GM23338 (cell line): Measurements from ENCODE around the gene RNF103.

Experiments used
- CREB1 ChIP-seq: fragments of 250-450 bp; sonication (Bioruptor Pico); IDR thresholded peaks from 2 replicates; pipeline ENCODE4 v1.5.0; 2020; ENCODE audit warnings: low read depth, mild to moderate bottlenecking, moderate library complexity
- EZH2 ChIP-seq: fragments of 200-600 bp; sonication (generic); IDR thresholded peaks from one replicate; pipeline ENCODE4 v1.8.0; 2017; ENCODE audit warnings: antibody characterized with exemption, mild to moderate bottlenecking, low read depth; ENCODE audit not compliant: unreplicated experiment
- EZH2phosphoT487 ChIP-seq: fragments of 200-600 bp; sonication (generic); IDR thresholded peaks from one replicate; pipeline ENCODE4 v1.8.1; 2018; ENCODE audit warnings: antibody characterized with exemption; ENCODE audit not compliant: unreplicated experiment
- JUNB ChIP-seq: IDR thresholded peaks from one replicate; pipeline ENCODE4 v1.6.1; 2016; ENCODE audit warnings: antibody characterized with exemption; ENCODE audit not compliant: unreplicated experiment
- NANOG ChIP-seq: IDR thresholded peaks from 2 replicates; pipeline ENCODE4 v1.6.1; 2016; ENCODE audit warnings: antibody characterized with exemption, borderline replicate concordance
- POLR2AphosphoS5 ChIP-seq: IDR thresholded peaks from 2 replicates; pipeline ENCODE4 v1.6.1; 2016; ENCODE audit warnings: antibody characterized with exemption, low read depth
- STAT1 ChIP-seq: IDR thresholded peaks from one replicate; pipeline ENCODE4 v1.6.1; 2016; ENCODE audit warnings: antibody characterized with exemption; ENCODE audit not compliant: unreplicated experiment
- ZNF114 ChIP-seq: fragments of 250-450 bp; sonication (Bioruptor Pico); IDR thresholded peaks from 2 replicates; pipeline ENCODE4 v1.5.0; 2020; ENCODE audit warnings: mild to moderate bottlenecking, moderate library complexity
- ZNF331 ChIP-seq: fragments of 250-450 bp; sonication (Bioruptor Pico); IDR thresholded peaks from 2 replicates; pipeline ENCODE4 v1.5.0; 2020; ENCODE audit warnings: low read depth, mild to moderate bottlenecking, moderate library complexity
- TF ChIP-seq, protein P1 (sequence below), 2 experiments: fragments of 200-600 bp in 1 of 2; sonication (generic) in 1 of 2; conservative IDR thresholded peaks; 2 replicates each; pipeline versions ENCODE4 v1.5.1 to v1.6.1; 2016 to 2017; ENCODE audit warnings: antibody characterized with exemption in 2 of 2, low read depth in 2 of 2, mild to moderate bottlenecking in 2 of 2, moderate library complexity in 1 of 2
- TF ChIP-seq, protein P2 (sequence below): IDR thresholded peaks from one replicate; pipeline ENCODE4 v1.6.1; 2018; ENCODE audit warnings: antibody characterized with exemption; ENCODE audit not compliant: unreplicated experiment
- TF ChIP-seq, protein P3 (sequence below): IDR thresholded peaks from 2 replicates; pipeline ENCODE4 v1.6.1; 2016; ENCODE audit warnings: antibody characterized with exemption

DNA sequence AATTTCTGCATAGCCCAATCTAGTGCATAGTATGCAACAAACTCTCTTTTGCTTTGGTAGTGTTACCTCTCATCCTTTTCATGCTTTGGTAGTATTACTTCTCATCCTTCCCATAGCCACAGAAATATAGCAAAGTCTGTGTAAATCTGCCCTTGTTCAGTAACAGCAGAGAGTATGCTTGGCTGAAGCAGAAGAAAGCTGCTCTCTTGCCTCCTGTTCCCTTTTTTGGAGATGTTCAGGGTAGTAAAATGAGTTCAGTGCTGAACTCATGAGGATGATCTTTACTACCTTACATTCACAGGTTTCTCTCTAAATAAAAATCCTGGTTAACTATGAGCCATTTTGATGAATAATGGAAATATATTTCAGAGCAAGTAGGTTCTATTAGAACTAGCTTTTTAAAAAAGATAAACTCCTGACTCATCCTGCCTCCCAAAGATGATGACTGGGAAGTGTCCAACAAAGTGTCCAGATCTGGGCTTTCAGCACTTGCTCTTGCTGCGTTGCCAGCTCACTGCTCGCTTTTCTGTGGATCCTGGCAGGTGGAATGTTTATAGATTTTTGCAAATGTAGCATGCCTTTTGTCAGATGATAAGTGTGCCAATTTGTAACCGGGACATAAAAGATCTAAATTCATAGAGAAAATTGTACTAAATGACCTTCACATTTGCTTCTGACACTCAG is 31.0 kb downstream of the RNF103 start:
- TF ChIP-seq, protein P1, sequence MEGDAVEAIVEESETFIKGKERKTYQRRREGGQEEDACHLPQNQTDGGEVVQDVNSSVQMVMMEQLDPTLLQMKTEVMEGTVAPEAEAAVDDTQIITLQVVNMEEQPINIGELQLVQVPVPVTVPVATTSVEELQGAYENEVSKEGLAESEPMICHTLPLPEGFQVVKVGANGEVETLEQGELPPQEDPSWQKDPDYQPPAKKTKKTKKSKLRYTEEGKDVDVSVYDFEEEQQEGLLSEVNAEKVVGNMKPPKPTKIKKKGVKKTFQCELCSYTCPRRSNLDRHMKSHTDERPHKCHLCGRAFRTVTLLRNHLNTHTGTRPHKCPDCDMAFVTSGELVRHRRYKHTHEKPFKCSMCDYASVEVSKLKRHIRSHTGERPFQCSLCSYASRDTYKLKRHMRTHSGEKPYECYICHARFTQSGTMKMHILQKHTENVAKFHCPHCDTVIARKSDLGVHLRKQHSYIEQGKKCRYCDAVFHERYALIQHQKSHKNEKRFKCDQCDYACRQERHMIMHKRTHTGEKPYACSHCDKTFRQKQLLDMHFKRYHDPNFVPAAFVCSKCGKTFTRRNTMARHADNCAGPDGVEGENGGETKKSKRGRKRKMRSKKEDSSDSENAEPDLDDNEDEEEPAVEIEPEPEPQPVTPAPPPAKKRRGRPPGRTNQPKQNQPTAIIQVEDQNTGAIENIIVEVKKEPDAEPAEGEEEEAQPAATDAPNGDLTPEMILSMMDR (conservative IDR thresholded peaks at IDR 0.05; ENCODE audit: low read depth in 2 of 2): no peak
- no peak for TF ChIP-seq POLR2AphosphoS5
- no peak for TF ChIP-seq EZH2phosphoT487
- TF ChIP-seq EZH2: no peak
- TF ChIP-seq, protein P2, sequence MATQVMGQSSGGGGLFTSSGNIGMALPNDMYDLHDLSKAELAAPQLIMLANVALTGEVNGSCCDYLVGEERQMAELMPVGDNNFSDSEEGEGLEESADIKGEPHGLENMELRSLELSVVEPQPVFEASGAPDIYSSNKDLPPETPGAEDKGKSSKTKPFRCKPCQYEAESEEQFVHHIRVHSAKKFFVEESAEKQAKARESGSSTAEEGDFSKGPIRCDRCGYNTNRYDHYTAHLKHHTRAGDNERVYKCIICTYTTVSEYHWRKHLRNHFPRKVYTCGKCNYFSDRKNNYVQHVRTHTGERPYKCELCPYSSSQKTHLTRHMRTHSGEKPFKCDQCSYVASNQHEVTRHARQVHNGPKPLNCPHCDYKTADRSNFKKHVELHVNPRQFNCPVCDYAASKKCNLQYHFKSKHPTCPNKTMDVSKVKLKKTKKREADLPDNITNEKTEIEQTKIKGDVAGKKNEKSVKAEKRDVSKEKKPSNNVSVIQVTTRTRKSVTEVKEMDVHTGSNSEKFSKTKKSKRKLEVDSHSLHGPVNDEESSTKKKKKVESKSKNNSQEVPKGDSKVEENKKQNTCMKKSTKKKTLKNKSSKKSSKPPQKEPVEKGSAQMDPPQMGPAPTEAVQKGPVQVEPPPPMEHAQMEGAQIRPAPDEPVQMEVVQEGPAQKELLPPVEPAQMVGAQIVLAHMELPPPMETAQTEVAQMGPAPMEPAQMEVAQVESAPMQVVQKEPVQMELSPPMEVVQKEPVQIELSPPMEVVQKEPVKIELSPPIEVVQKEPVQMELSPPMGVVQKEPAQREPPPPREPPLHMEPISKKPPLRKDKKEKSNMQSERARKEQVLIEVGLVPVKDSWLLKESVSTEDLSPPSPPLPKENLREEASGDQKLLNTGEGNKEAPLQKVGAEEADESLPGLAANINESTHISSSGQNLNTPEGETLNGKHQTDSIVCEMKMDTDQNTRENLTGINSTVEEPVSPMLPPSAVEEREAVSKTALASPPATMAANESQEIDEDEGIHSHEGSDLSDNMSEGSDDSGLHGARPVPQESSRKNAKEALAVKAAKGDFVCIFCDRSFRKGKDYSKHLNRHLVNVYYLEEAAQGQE: no peak
- TF ChIP-seq, protein P3, sequence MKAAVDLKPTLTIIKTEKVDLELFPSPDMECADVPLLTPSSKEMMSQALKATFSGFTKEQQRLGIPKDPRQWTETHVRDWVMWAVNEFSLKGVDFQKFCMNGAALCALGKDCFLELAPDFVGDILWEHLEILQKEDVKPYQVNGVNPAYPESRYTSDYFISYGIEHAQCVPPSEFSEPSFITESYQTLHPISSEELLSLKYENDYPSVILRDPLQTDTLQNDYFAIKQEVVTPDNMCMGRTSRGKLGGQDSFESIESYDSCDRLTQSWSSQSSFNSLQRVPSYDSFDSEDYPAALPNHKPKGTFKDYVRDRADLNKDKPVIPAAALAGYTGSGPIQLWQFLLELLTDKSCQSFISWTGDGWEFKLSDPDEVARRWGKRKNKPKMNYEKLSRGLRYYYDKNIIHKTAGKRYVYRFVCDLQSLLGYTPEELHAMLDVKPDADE: no peak
- TF ChIP-seq CREB1 (CRISPR knock-in tag): no peak
- TF ChIP-seq JUNB: no peak
- TF ChIP-seq ZNF331 (CRISPR knock-in tag): no peak
- no peak for TF ChIP-seq STAT1
- TF ChIP-seq NANOG: no peak
- no peak for TF ChIP-seq ZNF114 (CRISPR knock-in tag)
